ENCODE measurements around the gene IFT43.

- no peak for TF ChIP-seq TAF1 (IDR thresholded peaks at IDR 0.05; ENCODE audit: borderline replicate concordance, insufficient read depth, low read length)
- TF ChIP-seq SIN3A (IDR thresholded peaks at IDR 0.05; ENCODE audit: borderline replicate concordance, insufficient read depth, low read length) = no peak
Observed at GRCh38 chr14:75978249-75978731, 7.3 kb upstream of the IFT43 start.

Measured in PFSK-1 (cell line).